Skeletal muscle cell (primary cell): ENCODE results near the gene PER2.
A peak's percentile ranks its signal among the peaks of the same experiment; 100 is the strongest.

ENCODE experiments used
- DNase-seq: peaks from one replicate; pipeline ENCODE4 v3.0.0-alpha.2; 2010; ENCODE audit warnings: low read depth
- H3K4me3 ChIP-seq: 2 replicates; pipeline ENCODE4 v1.5.1; 2011; ENCODE audit warnings: low read depth, mild to moderate bottlenecking, control low read depth, low read length, moderate library complexity

PER2 gene

DNA sequence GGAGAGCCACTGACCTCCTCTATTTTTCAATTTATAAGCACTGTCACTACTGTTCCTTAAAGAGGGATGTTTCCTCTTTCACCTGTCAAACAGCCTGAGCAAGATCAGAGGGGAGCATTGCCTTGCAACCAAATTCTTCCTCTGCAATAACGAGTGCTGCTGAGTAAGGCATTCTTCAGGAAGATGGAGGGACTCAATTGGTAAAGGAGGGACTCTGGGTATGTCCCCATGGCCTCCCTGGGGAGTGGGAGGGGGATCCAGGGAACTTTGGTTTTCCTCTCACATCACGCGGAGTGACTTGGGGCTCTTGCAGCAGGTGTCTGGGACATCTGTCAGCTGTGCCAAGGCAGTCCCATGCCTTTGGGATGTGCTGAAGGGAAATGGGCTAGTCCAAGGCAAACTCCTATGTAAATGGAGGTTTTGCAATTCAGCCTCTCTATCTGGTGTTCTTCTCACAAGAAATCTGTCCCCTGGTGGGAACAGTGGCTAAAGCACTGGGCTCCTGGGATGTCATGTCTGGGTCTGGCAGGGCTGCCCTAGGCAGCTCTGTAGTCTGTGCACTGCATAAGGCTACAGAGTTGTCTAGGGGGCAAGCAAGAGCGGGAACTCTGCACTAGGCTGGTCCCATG lies 34.2 kb downstream of the PER2 start:
- no peak overlapping the region for H3K4me3 ChIP-seq
- no peak for DNase-seq

DNA sequence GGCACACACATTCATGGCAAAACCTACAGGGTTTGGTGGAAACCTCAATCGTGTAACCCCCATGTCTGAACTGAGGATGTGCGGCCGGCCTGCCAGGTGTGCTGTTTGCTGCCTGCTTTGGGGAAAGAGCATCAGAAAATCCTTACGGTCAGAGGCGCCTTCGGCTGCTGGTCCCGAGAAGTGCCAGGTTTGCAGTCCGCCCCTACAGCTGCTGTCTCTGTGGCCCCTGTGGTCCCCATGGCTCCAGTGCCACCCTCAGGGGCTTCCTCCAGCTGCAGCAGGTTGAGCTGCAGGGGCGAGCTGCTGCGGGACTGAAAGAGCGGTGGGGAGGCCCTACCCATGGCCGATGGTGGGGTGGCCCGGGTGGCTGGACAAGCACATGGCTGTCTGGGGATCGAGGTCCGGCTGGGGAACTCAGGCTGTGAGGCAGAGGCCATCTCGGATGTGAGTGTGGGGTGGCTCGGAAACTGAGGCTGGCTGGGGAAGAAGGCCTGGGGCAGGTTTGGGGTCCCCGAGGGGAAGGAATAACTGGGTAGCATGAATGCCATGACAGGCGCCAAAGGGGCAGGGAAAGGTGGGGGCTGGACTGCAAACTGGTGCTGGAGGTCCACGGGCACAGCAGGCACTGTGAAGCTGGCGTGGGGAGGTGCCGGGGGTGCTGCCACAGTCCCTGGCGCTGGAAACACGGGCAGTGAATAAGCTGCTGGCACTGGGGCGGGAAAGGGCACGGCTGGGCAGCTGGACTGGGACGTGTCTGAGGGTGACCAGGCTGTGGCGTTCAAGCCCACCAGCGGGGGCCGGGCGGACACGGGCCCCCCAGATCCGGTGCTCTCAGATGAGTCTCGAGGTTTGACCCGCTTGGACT lies 35.4 kb downstream of the PER2 start:
- no peak overlapping the region for H3K4me3 ChIP-seq
- DNase-seq: no peak

DNA sequence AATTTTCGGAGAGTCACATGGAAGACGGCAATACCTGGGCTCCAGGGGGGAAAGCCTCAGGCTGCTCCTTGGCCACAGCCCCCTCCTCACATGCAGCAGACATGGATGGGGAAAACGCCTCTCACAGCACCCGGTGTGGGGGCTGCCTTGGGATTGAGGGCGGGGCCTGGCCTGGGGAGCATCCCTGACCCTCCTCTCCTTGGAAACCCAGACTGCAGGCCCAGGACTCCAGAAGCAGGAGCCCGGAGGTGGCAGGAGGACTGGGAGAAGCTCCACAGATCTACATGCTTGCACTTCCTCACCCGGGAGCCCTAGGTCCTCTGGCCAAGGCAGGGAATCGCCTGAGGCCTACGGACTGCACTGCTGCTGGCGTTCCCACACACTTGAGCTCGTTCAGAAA lies 36.4 kb downstream of the PER2 start:
- DNase-seq: no peak

DNA sequence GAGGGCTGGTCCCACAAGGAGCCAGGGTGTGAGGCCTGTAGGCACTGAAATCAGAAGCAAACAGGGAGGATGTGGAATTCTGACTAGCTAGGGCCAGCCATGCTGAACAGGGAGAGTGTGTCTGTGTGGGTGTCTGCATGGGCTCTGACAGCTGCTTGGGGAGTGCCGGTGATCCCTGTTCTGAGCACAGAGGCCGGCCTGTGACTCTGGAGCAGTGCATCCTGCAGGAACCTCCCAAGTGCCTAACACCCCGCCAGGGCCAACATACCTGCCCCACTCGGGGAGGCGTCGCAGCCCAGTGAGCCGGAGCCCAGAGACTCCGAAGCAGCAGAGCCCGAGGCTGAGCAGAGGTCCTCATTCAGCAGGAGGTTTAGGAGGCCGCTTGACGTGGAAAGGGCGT lies 37.1 kb downstream of the PER2 start:
- no peak for DNase-seq
- no peak overlapping the region for H3K4me3 ChIP-seq

More for the DNA sequence above, 36.4 kb downstream of the PER2 start:
- H3K4me3 ChIP-seq: no peak overlapping the region

DNA sequence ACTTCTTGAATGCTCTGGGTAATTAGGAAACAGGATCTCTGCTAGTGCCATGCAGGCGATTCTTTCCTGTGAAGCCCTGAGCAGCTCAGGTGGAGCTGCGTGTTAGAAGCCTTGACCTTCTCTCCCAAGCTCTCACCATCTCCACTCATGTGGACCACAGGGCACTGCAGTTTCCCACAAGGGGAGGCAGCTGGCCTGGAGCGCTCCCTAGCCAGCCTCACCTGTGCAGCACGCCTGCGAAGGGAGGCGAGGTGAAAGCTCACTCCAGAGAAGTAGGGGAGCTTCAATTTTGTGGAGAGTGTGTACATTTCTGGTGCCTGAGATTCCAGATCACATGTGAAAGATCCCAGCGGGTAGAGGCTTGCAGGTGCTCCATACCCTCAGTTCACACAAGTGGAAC lies 37.5 kb downstream of the PER2 start:
- H3K4me3 ChIP-seq: no peak overlapping the region
- DNase-seq: no peak

DNA sequence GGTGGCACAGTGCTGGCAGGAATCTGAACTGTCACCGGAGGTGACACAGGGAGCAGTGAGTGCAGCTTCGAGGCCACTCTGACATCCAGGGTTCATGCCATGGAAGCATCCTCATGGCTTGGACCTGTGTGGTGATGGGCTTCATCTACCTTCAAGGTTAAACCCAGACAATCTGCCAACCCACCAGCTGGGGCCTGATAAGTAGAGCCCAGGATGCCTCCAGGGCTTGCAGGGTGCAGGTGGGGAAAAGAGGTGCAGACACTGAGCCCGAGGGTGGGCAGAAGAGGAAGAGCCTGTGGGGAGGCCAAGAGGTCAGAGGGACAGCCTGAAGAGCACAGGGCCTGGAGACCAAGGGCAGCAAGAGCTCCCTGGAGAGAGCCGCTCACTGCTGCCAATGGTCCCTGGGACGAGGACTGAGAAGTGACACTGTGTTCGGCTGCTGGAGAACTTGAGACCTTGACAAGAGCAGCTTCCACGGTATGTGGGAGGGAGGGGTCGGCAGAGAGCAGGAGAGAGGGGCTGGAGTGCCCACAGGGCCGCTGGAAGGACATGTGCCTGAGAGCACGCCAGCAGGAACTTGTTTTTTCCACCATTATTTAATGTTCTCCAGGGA lies 40.5 kb downstream of the PER2 start:
- H3K4me3 ChIP-seq: no peak overlapping the region

DNA sequence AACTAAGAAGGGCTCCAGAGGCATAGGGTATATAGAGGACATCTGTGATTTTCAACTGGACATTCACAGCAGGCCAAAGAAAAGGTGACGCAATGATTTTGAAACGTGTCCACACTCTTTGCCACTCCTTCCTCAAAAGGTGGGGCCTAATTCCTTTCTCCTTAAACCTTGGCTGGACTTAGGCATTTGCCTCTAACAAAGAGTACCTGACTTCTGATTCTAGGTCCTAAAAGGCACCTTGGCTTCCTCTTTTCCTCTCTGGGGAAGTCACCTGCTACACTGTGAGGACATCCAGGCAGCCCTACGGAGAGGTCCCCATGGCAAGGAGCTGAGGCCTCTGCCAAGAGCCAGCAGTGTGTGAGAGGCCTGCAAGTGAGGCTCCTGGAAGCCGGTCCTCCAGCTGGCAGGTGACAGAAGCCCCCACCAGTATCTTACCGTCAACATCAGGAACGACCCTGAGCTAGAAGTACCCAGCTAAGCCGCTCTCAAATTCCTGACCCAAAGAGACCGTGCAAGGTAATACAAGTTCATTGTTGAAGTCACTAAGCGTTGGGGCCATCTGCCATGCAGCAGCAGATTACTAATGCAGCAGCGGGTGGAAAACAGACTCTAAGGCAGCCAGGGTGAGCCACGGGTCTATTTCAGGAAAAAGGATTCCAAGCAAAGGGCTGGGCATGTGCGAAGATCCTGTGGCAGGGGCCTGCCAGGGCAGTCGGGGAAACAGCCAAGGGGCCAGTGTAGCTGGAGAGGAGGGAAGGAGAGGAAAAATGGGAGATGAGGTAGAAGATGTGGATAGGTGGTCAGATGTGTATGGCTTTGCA lies 41.2 kb downstream of the PER2 start:
- DNase-seq: no peak
- H3K4me3 ChIP-seq: no peak overlapping the region

More for the DNA sequence above, 40.5 kb downstream of the PER2 start:
- DNase-seq: no peak

DNA sequence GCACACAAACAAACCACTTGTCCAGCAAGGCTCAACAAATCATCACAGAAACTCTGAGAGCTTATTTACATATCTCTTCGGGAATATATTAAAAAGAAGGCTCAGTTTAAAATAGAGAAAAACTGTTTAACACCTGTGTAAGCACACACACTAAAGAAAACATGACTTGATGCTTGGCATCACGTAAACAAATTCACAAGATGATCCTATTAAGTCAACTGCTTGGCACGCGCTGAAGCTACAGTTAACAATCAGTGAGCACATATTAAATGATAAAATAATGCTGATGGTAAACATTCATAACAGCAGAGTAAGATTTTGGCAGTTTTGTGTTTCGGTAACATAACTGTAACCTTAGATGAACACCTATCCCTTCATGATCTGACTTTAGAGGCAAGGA lies 44.3 kb downstream of the PER2 start:
- DNase-seq: no peak
- no peak overlapping the region for H3K4me3 ChIP-seq

DNA sequence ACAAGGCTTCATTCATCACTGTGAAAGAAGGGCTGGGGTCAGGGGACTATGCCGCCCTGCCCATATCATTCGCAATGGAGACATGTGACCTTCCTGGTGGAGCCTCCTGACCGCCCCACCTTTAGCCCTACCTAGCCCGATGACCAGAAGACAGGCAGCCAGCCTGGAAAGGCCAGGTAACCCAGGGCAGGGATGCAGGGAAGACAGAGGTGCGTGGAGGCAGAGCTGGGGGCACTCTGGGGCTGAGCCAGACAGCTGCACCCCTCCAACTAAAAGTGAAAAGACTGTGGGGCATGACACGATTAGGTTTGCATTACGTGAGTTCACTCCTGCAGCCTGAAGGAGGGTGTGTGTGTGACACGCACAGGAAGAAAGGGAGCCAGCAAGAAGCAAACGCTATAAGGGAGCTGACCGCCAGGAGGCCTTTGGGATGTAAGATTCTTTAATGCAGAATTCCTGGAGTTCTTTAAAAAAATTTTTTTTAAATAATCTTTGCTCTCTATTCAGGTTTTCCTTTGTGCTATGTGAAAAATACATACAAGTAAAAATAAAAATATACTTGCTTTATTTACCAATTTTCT lies 44.8 kb downstream of the PER2 start:
- no peak for DNase-seq
- no peak overlapping the region for H3K4me3 ChIP-seq

DNA sequence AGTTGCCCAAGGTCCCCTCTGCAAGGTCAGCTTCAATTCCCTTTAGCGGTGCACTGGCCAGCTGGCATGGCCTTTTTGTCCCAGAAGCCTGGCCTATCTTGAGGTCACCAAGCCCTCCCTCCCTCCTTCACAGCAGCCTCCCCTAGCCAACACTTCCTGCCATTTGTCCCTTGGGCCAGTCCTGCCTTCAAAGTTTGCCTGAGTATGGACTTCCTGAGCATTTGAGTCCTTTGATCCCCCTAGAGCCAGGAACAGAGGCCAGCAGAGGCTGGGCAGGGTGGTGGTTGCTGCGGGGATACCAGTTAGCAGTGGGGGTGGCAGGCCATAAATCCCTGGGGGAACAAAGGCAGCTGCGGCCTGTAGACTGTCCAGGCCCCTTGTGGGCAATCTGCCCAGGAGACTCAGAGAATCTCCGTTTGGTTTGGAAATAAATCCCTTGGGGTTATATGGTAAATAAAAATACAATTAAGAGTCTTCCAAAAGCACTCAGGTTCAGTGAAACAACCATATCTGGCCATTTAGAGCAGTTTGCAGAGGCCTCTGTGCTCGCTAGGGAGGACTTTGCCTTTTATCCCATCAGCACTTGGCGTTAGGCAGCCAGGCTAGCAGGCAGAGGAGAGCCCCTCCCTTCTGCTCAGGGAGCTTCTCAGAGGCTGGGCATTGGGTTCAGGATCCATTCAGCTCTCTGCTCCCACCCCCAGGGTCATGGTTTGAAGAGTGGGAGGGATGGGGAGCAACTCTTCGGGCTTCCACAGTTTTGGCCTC lies 45.5 kb downstream of the PER2 start:
- DNase-seq: no peak
- H3K4me3 ChIP-seq: no peak overlapping the region

DNA sequence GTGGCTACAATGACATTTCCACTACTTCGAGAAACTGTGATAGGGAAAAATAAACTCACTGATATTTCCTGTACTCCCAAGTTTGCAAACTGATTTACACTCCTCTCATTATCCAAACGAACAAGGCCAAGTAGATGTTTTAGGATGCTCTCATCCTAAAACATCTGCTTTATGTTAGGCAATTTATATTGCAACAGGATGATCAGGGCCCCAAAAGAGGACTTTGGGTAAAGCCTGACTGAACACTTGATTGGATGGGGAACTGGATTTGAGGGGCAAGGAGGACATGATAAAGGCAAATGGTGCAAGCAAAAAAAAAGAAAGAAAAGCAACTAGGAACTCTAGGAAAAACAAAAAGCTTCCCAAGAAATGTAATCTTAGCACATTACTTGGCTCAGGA lies 46.4 kb downstream of the PER2 start:
- no peak overlapping the region for H3K4me3 ChIP-seq
- no peak for DNase-seq

DNA sequence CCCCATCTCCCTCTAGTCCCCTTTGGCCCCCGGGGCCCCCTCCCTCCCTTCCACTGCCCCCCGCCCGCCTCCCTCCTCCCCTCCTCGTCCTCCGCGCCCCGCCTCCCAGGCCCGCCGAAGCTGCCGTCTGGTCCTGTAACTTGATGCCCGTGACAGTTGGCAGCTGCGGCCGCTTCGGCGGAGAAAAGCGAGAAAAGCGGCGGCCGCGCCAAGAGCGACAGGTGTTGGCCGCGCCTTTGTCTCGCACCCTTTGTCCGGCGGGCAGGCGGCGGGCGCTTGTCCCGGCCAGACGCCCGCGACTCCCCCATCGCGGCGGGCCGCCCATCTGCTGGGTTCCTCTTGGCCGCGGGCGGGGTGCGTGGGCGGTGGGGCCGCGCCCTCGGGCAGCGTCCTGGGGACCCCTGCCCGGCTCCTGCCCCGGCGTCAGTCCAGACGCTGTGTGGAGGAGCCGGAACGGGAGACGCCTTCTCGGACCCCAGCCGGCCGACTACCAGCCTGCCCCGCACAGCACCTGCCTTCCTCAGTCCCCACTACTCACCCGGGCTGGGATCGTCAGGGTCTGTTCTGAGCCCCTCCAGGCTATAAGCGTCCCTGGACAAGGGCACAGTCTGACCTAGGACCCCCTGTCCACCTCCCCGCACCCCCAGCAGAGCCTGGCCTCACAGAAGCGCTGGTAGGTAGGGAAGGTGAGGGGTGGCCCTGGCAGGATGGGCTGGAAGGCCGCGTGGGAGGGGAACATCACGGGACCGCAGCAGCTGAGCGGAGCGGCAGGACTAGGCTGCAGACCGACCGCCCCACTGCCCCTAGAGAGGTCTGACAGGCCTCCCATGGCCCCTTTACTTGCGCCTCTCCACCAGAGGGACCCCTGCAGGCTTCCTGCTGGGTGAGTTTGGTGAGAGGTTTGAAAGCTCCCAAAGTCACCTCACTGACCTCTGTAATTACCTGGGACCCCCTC lies 47.4 kb downstream of the PER2 start:
- peak overlapping the region; percentile 20 for H3K4me3 ChIP-seq
- DNase-seq: peak; percentile 36

DNA sequence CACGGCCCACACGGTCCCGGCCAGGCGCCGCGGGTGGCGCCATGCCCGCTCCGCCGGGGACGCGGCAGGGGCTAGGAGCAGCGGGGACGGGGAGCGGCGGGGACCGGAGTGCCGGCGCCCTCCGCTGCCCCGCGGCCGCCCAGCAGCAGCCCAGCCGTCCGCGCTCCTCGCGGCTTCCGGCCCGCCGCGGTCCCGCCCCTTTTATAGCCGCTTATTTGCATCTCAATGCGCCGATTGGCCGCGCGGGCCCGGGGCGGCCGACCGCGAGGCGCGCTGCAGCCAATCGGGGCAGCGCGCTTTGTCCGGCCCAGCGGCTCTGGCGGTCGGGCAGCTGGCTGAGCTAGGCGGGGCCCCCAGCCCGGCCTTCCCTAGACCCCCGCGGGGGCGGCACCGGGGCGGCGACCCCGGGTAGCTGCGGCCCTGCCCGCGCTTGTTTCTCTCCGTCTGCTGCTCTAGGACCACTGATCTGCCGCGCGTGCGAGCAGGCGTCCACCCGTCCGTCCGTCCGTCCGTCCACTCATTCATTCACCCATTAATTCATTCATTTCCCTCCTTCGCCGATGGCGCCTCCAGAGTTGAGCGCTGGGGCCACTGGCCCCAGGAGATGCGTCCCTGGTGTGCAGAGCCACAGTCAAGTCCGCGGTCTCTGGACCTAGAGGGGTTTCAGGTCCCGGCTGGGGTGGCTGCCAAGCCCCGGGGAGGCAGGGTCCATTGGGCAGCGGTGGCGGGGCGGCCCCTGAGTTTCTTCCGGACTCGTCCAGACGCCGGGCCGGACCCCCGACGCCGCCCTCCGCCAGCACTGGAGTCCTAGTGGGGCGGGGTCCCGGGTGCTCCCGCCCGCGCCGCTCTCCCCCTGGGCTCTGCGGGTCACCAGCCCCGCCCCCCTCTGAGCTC lies 48.3 kb downstream of the PER2 start, which contains the start of gene HES6:
TSS of gene HES6 (minus strand) at position 176 of the 894 bp plus-strand sequence. CDS start at position 43, 133 bp downstream.
- DNase-seq: peak; percentile 53
- H3K4me3 ChIP-seq: peak within 1 kb of the TSS; percentile 61

DNA sequence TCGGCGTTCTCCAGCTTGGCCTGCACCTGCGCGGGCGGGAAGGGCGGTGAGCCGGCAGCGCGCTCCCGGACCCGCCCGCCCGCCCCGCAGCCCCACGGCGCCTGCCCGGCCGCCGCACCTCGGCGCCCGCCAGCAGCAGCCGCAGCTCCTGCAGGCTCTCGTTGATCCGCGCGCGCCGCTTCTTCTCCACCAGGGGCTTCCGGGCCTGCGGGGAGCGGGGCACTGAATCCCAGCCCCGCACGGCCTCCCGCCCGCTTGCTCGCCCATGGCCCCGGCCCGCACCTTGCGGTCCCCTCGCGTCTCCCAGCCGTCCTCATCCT lies 48.9 kb downstream of the PER2 start:
- DNase-seq: no peak
- H3K4me3 ChIP-seq: peak overlapping the region; percentile 61

DNA sequence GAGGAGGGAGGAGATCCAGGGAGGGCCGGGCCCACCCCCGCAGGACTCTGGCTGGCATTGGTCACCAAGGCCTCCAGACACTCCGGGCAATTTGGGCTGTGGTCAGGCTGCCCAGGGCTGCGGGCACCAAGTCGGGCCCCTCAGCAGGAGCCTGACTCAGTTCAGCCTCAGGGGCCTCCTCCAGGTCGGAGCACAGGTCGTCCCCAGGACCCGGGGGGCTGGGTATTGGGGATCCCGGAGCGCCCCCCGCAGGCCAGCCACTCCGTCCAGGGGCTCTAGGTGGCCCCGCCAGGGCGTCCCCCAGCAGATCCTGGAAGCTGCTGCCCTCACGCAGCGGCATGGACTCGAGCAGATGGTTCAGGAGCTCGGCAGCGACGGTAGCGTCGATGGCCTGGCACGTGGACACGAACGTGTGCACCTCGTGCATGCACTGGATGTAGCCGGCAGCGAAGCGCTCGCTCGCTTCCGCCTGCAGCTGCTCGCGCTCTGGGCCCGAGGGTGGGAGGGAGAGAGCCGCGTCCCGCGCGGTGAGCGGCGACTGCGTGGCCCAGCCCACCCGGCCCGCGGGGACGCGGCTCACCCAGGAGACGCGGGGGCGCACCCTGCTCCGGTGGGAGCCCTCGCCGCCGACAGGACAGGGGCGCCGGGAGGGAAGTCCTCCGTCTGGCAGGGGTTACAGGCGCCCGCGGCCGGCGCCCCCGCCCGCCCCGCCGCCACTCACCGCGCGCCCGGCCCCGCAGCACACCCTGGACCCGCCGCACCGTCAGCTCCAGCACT lies 49.5 kb downstream of the PER2 start:
- peak overlapping the region; percentile 61 for H3K4me3 ChIP-seq
- no peak for DNase-seq

DNA sequence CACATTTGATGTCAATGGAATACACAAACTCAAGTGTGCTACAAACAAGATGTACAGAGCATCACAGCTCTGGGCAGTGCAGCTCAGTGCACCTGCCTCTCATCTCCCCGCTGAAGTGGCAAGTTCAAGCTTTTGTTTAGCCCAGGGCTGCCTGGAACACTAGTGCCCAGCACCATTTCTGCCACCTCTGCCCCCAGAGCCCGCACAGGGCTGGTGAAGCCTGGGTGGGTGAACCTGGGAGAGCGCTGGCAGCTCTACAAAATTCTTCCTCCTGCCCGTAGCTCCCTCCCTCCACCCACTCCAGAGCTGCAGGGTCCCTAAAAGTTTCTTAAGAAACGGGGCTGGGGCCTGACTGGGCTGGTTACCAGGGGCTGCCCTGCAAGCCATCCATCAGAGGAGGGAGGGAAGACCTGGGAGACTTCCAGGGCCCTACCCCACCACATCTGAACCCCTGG lies 50.1 kb downstream of the PER2 start:
- H3K4me3 ChIP-seq: peak overlapping the region; percentile 61

More for the DNA sequence above, 50.1 kb downstream of the PER2 start:
- no peak for DNase-seq
